ENCODE results near the gene TMEM45B.

DNA sequence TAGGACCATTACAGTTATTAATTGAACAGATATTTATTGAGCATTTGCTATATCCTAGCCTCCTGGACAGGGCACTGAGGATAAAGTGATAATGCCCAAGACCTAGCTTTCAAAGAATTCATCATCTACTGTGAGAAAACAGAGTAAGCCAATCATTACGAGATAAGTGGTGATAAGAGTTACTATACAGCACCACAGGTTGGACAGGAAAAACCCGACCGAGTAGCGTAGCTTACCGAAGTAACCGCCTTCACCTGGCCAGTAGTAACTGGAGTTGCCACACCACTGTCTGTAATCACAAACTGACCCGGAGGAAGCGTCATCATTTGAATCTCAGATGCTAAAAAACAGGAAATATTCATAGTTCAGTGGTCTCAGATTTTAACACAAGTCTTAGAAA is 89.8 kb downstream of the TMEM45B start:
- TF ChIP-seq, protein P1, sequence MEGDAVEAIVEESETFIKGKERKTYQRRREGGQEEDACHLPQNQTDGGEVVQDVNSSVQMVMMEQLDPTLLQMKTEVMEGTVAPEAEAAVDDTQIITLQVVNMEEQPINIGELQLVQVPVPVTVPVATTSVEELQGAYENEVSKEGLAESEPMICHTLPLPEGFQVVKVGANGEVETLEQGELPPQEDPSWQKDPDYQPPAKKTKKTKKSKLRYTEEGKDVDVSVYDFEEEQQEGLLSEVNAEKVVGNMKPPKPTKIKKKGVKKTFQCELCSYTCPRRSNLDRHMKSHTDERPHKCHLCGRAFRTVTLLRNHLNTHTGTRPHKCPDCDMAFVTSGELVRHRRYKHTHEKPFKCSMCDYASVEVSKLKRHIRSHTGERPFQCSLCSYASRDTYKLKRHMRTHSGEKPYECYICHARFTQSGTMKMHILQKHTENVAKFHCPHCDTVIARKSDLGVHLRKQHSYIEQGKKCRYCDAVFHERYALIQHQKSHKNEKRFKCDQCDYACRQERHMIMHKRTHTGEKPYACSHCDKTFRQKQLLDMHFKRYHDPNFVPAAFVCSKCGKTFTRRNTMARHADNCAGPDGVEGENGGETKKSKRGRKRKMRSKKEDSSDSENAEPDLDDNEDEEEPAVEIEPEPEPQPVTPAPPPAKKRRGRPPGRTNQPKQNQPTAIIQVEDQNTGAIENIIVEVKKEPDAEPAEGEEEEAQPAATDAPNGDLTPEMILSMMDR (IDR thresholded peaks at IDR 0.05) = no peak
- no peak for TF ChIP-seq EP300 (IDR thresholded peaks at IDR 0.05)
- no peak for TF ChIP-seq POLR2AphosphoS5 (IDR thresholded peaks at IDR 0.05)
- TF ChIP-seq POLR2A (IDR thresholded peaks at IDR 0.05) = no peak
